DOHH2 (cell line): ENCODE data around the gene GRAMD2B.

Source experiments
- H3F3A ChIP-seq: fragments of 200-600 bp; sonication (generic), shearing (Covaris generic); 2 replicates; pipeline ENCODE4 v1.6.0; 2016; ENCODE audit warnings: antibody characterized with exemption, mild to moderate bottlenecking; ENCODE audit not compliant: control insufficient read depth, insufficient read depth
- H3K27ac ChIP-seq: fragments of 200-600 bp; sonication (generic); 2 replicates; pipeline ENCODE4 v1.5.1; 2014; ENCODE audit warnings: low read depth, mild to moderate bottlenecking, low read length, moderate library complexity
- H3K27me3 ChIP-seq: fragments of 200-600 bp; sonication (generic); 2 replicates; pipeline ENCODE4 v1.6.1; 2014; ENCODE audit warnings: mild to moderate bottlenecking, low read length, mixed read lengths; ENCODE audit not compliant: control insufficient read depth
- H3K36me3 ChIP-seq: fragments of 200-600 bp; sonication (generic); 2 replicates; pipeline ENCODE4 v1.6.1; 2014; ENCODE audit warnings: mild to moderate bottlenecking, low read length, moderate library complexity, mixed read lengths; ENCODE audit not compliant: control insufficient read depth
- H3K4me1 ChIP-seq: fragments of 200-600 bp; sonication (generic); 2 replicates; pipeline ENCODE4 v1.6.1; 2014; ENCODE audit warnings: mild to moderate bottlenecking, low read length, mixed read lengths; ENCODE audit not compliant: control insufficient read depth
- H3K4me2 ChIP-seq: fragments of 200-600 bp; sonication (generic); 2 replicates; pipeline ENCODE4 v1.6.0; 2014; ENCODE audit warnings: mild to moderate bottlenecking, low read length, moderate library complexity
- H3K4me3 ChIP-seq: fragments of 200-600 bp; sonication (generic); 2 replicates; pipeline ENCODE4 v1.5.1; 2014; ENCODE audit warnings: mild to moderate bottlenecking, low read length, mixed read lengths
- H3K79me2 ChIP-seq: fragments of 200-600 bp; sonication (generic); 2 replicates; pipeline ENCODE4 v1.6.1; 2014; ENCODE audit warnings: mild to moderate bottlenecking, low read length, mixed read lengths; ENCODE audit not compliant: control insufficient read depth
- H3K9me2 ChIP-seq: fragments of 200-600 bp; sonication (generic); replicated peaks from 2 replicates; pipeline ENCODE4 v1.6.1; 2014; ENCODE audit warnings: mild to moderate bottlenecking, low read length, mixed read lengths; ENCODE audit not compliant: control insufficient read depth
- H3K9me3 ChIP-seq: fragments of 200-600 bp; sonication (generic); 2 replicates; pipeline ENCODE4 v1.6.1; 2014; ENCODE audit warnings: antibody characterized with exemption, low read length, mixed read lengths; ENCODE audit not compliant: control insufficient read depth, insufficient read depth
- H4K20me1 ChIP-seq: fragments of 200-600 bp; sonication (generic); 2 replicates; pipeline ENCODE4 v1.6.0; 2014; ENCODE audit warnings: low read depth, mild to moderate bottlenecking, antibody characterized with exemption, low read length, moderate library complexity; ENCODE audit not compliant: control insufficient read depth, insufficient read depth
- EZH2phosphoT487 ChIP-seq: fragments of 200-600 bp; sonication (generic); IDR thresholded peaks from 2 replicates; pipeline ENCODE4 v1.6.1; 2017; ENCODE audit warnings: borderline replicate concordance, mild to moderate bottlenecking, antibody characterized with exemption, low read length, moderate library complexity, mixed read lengths
- TF ChIP-seq, protein P1 (sequence below): fragments of 200-600 bp; sonication (generic); IDR thresholded peaks from one replicate; pipeline ENCODE4 v1.5.1; 2014; ENCODE audit warnings: antibody characterized with exemption, mild to moderate bottlenecking, low read depth, low read length; ENCODE audit not compliant: poor library complexity, severe bottlenecking

GRAMD2B gene

DNA sequence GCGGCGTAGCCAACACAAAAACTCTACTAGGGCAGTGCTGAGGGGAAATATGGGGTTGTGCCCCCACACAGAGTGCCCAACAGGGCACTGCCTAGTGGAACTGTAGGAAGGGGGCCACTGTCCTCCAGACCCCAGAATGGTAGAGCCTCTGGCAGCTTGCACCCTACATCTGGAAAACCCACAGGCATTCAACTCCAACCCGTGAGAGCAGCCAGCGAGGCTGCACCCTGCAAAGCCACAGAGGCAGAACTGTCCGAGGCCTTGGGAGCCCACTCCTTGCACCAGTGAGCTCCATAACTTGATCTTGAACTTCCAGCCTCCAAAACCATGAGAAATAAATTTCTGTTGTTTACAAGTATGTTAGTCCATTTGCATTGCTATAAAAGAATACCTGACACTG, 27.7 kb downstream of the GRAMD2B start:
- Histone ChIP-seq H3K4me1 (peaks cover 13% of the 10 kb centered on the region), H3K27ac (no peak overlapping the region), H3K4me2 (no peak overlapping the region), H3K27me3 (no peaks in the 10 kb centered on the region), H3K9me2 (no peaks in the 10 kb centered on the region), H3K79me2 (no peaks in the 10 kb centered on the region), H3K36me3 (no peaks in the 10 kb centered on the region), H4K20me1 (no peaks in the 10 kb centered on the region), H3F3A (no peaks in the 10 kb centered on the region), H3K9me3 (no peaks in the 10 kb centered on the region), H3K4me3 (no peak overlapping the region)
- TF ChIP-seq EZH2phosphoT487 = no peak
- TF ChIP-seq, protein P1, sequence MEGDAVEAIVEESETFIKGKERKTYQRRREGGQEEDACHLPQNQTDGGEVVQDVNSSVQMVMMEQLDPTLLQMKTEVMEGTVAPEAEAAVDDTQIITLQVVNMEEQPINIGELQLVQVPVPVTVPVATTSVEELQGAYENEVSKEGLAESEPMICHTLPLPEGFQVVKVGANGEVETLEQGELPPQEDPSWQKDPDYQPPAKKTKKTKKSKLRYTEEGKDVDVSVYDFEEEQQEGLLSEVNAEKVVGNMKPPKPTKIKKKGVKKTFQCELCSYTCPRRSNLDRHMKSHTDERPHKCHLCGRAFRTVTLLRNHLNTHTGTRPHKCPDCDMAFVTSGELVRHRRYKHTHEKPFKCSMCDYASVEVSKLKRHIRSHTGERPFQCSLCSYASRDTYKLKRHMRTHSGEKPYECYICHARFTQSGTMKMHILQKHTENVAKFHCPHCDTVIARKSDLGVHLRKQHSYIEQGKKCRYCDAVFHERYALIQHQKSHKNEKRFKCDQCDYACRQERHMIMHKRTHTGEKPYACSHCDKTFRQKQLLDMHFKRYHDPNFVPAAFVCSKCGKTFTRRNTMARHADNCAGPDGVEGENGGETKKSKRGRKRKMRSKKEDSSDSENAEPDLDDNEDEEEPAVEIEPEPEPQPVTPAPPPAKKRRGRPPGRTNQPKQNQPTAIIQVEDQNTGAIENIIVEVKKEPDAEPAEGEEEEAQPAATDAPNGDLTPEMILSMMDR = no peak

DNA sequence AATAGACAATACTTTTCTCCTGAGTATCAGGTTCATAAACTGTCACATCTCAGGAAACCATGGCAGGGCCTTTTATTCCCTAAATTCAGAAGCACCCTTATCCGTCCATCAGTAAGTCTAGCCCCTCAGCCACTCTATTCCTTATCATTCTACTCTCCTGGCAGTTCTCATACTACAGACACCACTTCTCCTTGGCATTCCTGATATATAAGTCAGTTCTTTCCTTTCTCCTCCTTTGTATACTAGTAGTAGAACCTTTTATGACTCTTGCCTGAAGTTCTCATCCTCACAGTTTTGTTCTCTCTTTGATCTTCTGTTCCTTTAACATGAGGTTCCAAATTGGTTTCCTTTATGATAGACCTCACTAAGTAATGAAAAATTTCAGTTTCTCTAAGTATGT, 29.3 kb downstream of the GRAMD2B start:
- Histone ChIP-seq H3K27me3 (no peaks in the 10 kb centered on the region), H3K4me1 (peaks cover 15% of the 10 kb centered on the region), H3K4me3 (no peak overlapping the region), H3K9me3 (no peaks in the 10 kb centered on the region), H3F3A (no peaks in the 10 kb centered on the region), H3K4me2 (no peak overlapping the region), H3K9me2 (no peaks in the 10 kb centered on the region), H3K27ac (no peak overlapping the region), H3K36me3 (no peaks in the 10 kb centered on the region), H3K79me2 (no peaks in the 10 kb centered on the region), H4K20me1 (no peaks in the 10 kb centered on the region)
- TF ChIP-seq EZH2phosphoT487 = no peak
- TF ChIP-seq, protein P1 = no peak

DNA sequence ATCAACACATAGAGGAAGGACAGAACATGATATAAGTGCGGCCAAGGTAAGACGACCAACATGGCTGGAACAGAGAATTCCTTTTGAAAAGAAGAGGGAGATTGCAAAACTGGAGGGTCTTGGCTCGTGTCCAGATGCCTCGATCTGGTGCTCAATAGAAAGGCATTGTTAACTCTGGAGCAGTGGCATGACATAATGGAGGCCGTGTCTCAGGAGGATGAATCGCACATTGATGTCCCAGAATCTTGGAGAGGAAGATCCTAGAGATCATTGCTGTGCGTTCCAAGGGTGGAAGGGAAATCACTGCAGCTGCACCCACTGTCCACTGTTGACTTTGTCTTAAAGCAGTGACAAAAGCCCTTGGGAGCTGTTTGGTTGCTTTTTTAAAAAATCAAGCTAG, 30.9 kb downstream of the GRAMD2B start:
- H3K9me2 ChIP-seq = no peaks in the 10 kb centered on the region
- no peak overlapping the region for H3K4me3 ChIP-seq
- peaks cover 15% of the 10 kb centered on the region for H3K4me1 ChIP-seq
- H4K20me1 ChIP-seq = no peaks in the 10 kb centered on the region
- H3K27me3 ChIP-seq = no peaks in the 10 kb centered on the region
- no peaks in the 10 kb centered on the region for H3K9me3 ChIP-seq
- H3K36me3 ChIP-seq = no peaks in the 10 kb centered on the region
- no peaks in the 10 kb centered on the region for H3K79me2 ChIP-seq
- TF ChIP-seq, protein P1 = no peak
- no peak for TF ChIP-seq EZH2phosphoT487
- H3F3A ChIP-seq = no peaks in the 10 kb centered on the region
- no peak overlapping the region for H3K4me2 ChIP-seq
- no peak overlapping the region for H3K27ac ChIP-seq

DNA sequence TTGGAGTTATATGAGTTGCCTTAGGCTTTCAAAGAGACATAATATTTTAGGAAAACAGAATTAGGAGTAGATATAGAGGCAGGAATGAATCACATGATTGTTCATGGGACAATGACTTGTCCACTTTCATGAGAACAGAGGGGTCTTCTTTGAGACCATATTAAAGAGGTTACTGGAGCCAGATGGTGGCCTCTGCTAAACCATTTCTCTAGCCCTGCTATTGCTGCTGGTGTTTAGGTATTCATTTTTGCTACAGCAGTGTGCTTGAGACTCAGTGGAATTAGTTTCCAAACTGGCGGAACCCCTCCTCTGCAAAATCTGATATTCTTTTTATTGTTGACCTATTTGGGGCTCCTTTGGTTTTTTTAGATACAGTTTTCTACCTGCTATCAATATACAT, 31.3 kb downstream of the GRAMD2B start:
- H3K9me2 ChIP-seq = no peaks in the 10 kb centered on the region
- no peaks in the 10 kb centered on the region for H3K36me3 ChIP-seq
- TF ChIP-seq EZH2phosphoT487 = no peak
- TF ChIP-seq, protein P1 = no peak
- no peaks in the 10 kb centered on the region for H3K27me3 ChIP-seq
- no peaks in the 10 kb centered on the region for H4K20me1 ChIP-seq
- no peaks in the 10 kb centered on the region for H3K79me2 ChIP-seq
- H3K9me3 ChIP-seq = no peaks in the 10 kb centered on the region
- H3K27ac ChIP-seq = no peak overlapping the region
- no peak overlapping the region for H3K4me3 ChIP-seq
- H3K4me1 ChIP-seq = peaks cover 14% of the 10 kb centered on the region
- no peak overlapping the region for H3K4me2 ChIP-seq
- H3F3A ChIP-seq = no peaks in the 10 kb centered on the region
